ENCODE results near the gene TMEM179.

TMEM179 gene

DNA sequence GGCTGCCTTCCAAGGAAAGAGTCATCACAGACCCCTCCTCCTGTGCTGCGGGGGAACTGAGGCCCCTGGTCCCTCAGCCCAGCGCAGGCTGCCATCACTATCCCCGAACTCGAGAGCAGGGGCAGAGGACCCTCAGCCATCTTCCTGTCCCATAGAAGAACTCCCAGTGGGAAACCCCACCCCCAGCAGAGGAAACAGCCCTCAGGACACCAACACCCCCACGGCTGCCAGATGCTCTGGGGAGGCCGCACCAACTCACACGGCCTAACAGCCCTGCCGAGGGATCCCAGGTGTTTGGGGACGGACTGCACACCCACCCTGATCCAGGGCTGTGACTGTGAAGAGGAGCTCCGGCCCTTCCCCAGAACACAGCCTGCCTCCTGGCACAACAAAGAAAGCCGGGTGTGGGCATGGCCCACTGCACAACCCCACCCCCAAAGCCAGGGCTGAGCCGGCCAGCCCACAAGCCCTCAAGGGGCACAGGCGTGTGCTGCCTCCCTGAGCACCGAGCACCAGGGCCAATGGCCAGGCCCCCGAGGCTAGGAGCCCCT is 41.3 kb downstream of the TMEM179 start:
- Histone ChIP-seq H3K4me1 (ENCODE audit: control insufficient read depth, low read length) (no peaks in the 10 kb centered on the region), H4K20me1 (ENCODE audit: control insufficient read depth, insufficient read depth, low read depth, low read length) (no peaks in the 10 kb centered on the region), H3K9me2 (replicated peaks; ENCODE audit: control insufficient read depth, low read length) (no peaks in the 10 kb centered on the region), H3K9me3 (ENCODE audit: control insufficient read depth, insufficient read depth, low read length) (no peaks in the 10 kb centered on the region), H3K4me2 (ENCODE audit: low read length) (no peak overlapping the region), H3K27ac (ENCODE audit: low read depth, low read length) (no peak overlapping the region), H3K27me3 (ENCODE audit: control insufficient read depth, low read length) (no peaks in the 10 kb centered on the region), H3K79me2 (ENCODE audit: control insufficient read depth, low read length) (no peaks in the 10 kb centered on the region), H3K36me3 (ENCODE audit: control insufficient read depth, low read length) (no peaks in the 10 kb centered on the region), H3K4me3 (ENCODE audit: low read length) (no peak overlapping the region), H3F3A (ENCODE audit: control insufficient read depth, insufficient read depth) (no peaks in the 10 kb centered on the region)
- no peak for TF ChIP-seq EZH2phosphoT487 (IDR thresholded peaks at IDR 0.05; ENCODE audit: borderline replicate concordance, low read length)
- TF ChIP-seq, protein P1, sequence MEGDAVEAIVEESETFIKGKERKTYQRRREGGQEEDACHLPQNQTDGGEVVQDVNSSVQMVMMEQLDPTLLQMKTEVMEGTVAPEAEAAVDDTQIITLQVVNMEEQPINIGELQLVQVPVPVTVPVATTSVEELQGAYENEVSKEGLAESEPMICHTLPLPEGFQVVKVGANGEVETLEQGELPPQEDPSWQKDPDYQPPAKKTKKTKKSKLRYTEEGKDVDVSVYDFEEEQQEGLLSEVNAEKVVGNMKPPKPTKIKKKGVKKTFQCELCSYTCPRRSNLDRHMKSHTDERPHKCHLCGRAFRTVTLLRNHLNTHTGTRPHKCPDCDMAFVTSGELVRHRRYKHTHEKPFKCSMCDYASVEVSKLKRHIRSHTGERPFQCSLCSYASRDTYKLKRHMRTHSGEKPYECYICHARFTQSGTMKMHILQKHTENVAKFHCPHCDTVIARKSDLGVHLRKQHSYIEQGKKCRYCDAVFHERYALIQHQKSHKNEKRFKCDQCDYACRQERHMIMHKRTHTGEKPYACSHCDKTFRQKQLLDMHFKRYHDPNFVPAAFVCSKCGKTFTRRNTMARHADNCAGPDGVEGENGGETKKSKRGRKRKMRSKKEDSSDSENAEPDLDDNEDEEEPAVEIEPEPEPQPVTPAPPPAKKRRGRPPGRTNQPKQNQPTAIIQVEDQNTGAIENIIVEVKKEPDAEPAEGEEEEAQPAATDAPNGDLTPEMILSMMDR (IDR thresholded peaks at IDR 0.05; ENCODE audit: low read depth, low read length, poor library complexity, severe bottlenecking): no peak

DNA sequence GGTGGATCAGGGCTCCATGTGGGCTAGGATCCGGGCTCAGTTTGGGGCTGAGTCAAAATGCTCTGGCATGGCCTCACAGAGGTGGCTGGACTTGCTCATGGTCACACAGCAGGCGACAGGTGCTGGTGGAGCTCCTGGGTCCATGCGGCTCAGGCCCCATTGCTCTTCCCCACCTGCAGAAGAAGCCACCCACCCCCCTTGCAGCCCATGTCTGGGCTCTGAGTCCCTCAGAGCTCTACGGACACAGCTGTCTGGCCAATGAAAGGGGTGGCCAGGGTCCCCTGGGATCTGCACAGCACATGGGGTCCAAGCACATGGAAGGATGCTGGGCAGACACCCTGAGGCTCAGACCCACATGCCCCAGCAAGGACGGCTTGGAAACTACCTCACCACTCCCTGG is 42.0 kb downstream of the TMEM179 start:
- H3K36me3 ChIP-seq (ENCODE audit: control insufficient read depth, low read length): no peaks in the 10 kb centered on the region
- H3K9me3 ChIP-seq (ENCODE audit: control insufficient read depth, insufficient read depth, low read length): no peaks in the 10 kb centered on the region
- H3K79me2 ChIP-seq (ENCODE audit: control insufficient read depth, low read length): no peaks in the 10 kb centered on the region
- H3K4me1 ChIP-seq (ENCODE audit: control insufficient read depth, low read length): no peaks in the 10 kb centered on the region
- no peaks in the 10 kb centered on the region for H3F3A ChIP-seq (ENCODE audit: control insufficient read depth, insufficient read depth)
- no peaks in the 10 kb centered on the region for H3K27me3 ChIP-seq (ENCODE audit: control insufficient read depth, low read length)
- no peak overlapping the region for H3K4me2 ChIP-seq (ENCODE audit: low read length)
- no peak overlapping the region for H3K4me3 ChIP-seq (ENCODE audit: low read length)
- H3K9me2 ChIP-seq (replicated peaks; ENCODE audit: control insufficient read depth, low read length): no peaks in the 10 kb centered on the region
- TF ChIP-seq, protein P1 (IDR thresholded peaks at IDR 0.05; ENCODE audit: low read depth, low read length, poor library complexity, severe bottlenecking): no peak
- no peak for TF ChIP-seq EZH2phosphoT487 (IDR thresholded peaks at IDR 0.05; ENCODE audit: borderline replicate concordance, low read length)
- H4K20me1 ChIP-seq (ENCODE audit: control insufficient read depth, insufficient read depth, low read depth, low read length): no peaks in the 10 kb centered on the region
- no peak overlapping the region for H3K27ac ChIP-seq (ENCODE audit: low read depth, low read length)

DNA sequence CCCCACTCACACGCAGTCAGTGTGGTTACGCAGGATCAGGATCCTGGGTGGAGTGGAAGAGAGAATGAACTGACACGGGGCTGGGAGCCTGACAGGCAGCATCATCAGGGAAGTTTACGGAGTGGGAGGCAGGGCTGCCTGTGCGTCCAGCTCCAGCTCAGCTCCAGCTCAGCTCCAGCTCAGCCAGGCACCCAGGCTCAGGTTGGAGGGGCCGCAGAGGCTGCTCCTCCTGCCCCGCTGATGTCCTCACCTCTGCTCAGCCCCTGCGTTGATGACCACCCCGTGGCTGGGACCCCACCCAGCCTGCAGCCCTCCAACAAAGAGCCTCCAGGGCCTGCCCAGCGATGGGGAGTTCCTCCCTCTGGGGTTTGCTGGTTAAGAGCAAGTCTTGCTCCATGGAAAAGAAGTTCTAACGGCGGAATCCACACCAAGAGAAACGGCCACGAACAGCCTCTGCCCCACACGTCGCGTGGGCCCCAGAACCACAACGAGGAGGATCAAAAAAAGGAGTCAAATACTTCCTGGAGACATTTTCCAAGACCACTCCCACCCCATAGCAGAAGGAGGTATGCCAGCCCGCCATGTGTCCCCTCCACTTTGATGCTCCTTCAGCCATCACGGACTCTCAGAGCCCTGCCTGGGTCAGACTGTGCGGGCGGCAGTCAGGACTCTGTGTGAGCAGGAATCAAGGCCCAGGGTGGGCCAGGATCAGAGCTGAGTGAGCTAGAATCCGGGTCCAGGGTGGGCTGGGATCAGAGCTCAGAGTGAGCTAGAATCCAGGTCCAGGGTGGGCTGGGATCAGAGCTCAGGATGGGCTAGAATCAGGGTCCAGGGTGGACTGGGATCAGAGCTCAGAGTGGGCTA is 42.7 kb downstream of the TMEM179 start:
- H3K9me2 ChIP-seq (replicated peaks; ENCODE audit: control insufficient read depth, low read length): no peaks in the 10 kb centered on the region
- TF ChIP-seq EZH2phosphoT487 (IDR thresholded peaks at IDR 0.05; ENCODE audit: borderline replicate concordance, low read length): no peak
- TF ChIP-seq, protein P1 (IDR thresholded peaks at IDR 0.05; ENCODE audit: low read depth, low read length, poor library complexity, severe bottlenecking): no peak
- no peaks in the 10 kb centered on the region for H4K20me1 ChIP-seq (ENCODE audit: control insufficient read depth, insufficient read depth, low read depth, low read length)
- H3K27me3 ChIP-seq (ENCODE audit: control insufficient read depth, low read length): no peaks in the 10 kb centered on the region
- no peak overlapping the region for H3K27ac ChIP-seq (ENCODE audit: low read depth, low read length)
- no peaks in the 10 kb centered on the region for H3K79me2 ChIP-seq (ENCODE audit: control insufficient read depth, low read length)
- no peaks in the 10 kb centered on the region for H3K9me3 ChIP-seq (ENCODE audit: control insufficient read depth, insufficient read depth, low read length)
- H3K4me3 ChIP-seq (ENCODE audit: low read length): no peak overlapping the region
- H3F3A ChIP-seq (ENCODE audit: control insufficient read depth, insufficient read depth): no peaks in the 10 kb centered on the region
- no peaks in the 10 kb centered on the region for H3K4me1 ChIP-seq (ENCODE audit: control insufficient read depth, low read length)
- no peaks in the 10 kb centered on the region for H3K36me3 ChIP-seq (ENCODE audit: control insufficient read depth, low read length)
- no peak overlapping the region for H3K4me2 ChIP-seq (ENCODE audit: low read length)

Data from DOHH2 (cell line).